T-helper 22 cell (primary cell): Measurements from ENCODE around the gene PRELID1.
"Not testable (repeated sequence)": the region's sequence is repeated elsewhere in the genome, so short reads cannot be mapped to it uniquely, and the experiment has no call there.

ENCODE experiments used
- DNase-seq: peaks from one replicate; pipeline ENCODE4 v3.0.0-alpha.2; 2020; ENCODE audit warnings: low read depth

PRELID1 gene, protein sequence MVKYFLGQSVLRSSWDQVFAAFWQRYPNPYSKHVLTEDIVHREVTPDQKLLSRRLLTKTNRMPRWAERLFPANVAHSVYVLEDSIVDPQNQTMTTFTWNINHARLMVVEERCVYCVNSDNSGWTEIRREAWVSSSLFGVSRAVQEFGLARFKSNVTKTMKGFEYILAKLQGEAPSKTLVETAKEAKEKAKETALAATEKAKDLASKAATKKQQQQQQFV

DNA sequence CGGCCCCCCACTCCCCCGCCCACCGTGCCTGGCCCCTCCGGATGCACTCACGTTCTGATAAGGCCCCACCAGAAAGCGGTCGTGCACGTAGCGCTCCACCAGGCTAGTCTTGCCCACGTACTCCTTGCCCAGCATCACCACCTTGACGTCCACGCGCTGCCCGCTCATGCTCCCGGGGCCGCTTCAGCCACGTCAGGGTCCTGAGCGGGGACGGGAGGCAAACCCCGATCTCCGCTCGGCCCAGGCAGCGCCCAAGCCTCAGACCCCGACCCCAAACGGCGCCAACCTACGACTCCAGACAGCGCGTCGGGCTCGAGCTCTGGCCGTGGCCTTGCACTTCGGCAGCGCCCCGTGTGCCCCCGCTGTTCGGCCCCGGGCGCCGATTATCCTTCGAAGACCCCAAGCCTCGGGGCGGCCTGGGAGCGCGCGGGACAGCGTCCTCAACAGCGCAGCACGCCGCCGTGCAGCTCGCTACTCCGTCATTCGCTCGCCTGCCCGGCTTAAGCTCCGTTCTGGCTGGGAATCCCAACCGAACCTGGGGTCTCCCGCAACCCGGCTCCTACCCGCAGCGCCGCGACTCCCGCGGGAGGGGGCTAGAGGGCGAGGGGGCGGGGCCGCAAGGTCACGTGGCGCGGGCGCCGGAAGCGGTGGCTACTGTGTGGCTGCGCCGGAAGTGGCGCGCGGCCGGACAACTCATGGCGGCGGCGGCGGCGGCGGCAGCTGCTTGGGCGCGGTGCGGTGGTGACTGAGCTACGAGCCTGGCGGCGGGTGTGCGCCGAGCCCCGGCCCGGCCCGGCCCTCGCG lies at the start of gene PRELID1, which contains the start of gene RAB24:
Gene PRELID1, plus strand, starts transcription at position 679 of the 804 bp plus-strand sequence. CDS start 187 bp downstream, outside the sequence.
Gene RAB24, minus strand, starts transcription at position 599 of the 804 bp plus-strand sequence. Its CDS starts 431 bp downstream, at position 168.
- peak; percentile 82 for DNase-seq

DNA sequence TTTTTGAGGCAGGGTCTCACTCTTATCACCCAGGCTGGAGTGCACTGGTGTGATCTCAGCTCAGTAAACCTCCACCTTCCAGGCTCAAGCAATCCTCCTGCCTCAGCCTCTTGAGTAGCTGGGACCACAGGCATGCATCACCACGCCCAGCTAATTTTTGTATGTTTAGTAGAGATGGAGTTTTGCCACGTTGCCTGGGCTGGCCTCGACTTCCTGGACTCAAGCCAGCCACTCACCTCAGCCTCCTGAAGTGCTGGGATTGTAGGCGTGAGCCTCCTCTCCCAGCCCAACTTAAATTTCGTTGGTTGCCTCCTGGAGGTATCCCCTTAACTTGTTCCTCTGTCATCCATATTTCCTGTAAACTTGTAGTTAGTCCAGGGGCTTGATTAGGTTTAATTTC lies 47.3 kb upstream of the PRELID1 start:
- DNase-seq: no peak

DNA sequence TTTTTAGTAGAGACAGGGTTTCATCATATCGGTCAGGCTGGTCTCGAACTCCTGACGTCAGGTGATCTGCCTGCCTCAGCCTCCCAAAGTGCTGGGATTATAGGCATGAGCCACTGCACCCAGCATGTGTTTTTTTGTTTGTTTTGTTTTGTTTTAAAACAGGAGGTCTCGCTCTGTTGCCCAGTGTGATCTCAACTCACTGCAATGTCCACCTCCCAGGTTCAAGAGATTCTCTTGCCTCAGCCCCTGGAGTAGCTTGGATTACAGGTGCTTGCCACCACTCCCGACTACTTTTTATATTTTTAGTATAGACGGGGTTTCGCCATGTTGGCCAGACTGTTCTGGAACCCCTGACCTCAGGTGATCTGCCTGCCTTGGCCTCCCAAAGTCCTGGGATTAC lies 44.9 kb upstream of the PRELID1 start:
- not testable (repeated sequence) for DNase-seq

DNA sequence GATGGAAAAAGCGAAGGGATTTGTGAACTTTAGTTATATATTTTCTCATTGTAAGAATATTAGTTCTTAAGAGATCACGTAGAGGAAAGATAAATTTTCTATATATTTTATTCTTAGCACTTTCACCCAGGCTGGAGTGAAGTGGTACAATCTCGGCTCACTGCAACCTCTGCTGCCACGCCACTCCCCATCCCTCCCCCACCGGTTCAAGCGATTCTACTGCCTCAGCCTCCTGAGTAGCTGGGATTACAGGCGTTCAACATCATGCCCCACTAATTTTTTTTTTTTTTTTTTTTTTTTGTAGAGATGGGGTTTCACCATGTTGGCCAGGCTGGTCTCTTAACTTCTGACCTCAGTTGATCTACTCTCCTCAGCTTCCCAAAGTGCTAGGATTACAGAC lies 42.6 kb upstream of the PRELID1 start:
- no peak for DNase-seq

DNA sequence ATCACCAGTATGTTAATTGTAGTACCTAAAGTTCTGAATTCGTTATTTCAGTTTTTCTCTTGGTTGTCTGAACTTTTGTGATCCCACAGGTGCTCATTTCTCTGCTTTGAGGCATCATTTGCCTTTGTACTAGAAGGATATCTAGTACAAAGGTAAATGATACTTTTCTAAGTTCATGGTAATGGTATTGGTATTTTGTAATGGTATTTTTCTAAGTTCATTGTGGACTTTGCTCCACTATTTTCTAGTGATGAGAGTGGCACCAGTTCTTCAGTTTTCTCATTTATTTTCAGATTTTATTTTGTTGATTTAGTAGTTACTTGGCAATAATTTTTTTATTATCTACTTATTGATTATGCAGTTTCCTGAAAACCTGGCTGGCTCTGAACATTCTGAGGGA lies 42.1 kb upstream of the PRELID1 start:
- DNase-seq: no peak

DNA sequence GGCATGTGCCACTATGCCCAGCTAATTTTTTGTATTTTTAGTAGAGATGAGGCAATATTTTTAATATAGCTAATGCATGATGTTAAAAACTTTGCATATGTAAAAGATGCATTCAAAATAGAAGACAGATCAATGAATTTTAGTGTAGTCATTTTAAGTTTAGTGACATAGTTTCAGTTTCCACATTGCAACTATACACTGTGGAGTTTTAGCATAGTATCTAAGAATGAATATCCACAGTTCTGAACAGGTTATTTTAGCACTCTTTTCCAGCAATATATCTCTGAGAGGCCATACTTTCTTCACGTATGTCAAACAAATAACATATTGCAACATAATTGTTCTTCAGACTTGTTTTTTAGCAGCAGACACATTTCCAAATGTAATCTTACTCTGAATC lies 39.4 kb upstream of the PRELID1 start:
- no peak for DNase-seq

DNA sequence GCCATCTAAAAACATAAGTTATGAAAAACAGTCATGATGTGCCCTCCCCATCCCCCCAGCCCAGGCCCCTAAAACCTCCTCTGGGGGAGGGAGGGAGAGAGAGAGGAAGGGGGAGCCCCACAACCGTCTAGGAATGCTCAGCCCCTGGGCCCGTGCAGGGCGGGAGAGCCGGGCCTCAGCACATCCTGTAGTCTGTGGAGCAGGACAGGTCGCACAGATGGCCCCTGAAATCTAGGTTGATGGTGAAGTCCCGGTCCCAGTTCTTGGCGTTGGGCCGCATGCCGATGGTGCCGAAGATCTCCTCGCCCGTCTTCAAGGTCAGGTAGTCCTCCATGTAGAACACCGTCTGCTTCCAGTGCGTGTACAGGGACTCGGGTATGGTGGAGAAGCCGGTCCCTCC lies 38.2 kb upstream of the PRELID1 start:
- DNase-seq: no peak

DNA sequence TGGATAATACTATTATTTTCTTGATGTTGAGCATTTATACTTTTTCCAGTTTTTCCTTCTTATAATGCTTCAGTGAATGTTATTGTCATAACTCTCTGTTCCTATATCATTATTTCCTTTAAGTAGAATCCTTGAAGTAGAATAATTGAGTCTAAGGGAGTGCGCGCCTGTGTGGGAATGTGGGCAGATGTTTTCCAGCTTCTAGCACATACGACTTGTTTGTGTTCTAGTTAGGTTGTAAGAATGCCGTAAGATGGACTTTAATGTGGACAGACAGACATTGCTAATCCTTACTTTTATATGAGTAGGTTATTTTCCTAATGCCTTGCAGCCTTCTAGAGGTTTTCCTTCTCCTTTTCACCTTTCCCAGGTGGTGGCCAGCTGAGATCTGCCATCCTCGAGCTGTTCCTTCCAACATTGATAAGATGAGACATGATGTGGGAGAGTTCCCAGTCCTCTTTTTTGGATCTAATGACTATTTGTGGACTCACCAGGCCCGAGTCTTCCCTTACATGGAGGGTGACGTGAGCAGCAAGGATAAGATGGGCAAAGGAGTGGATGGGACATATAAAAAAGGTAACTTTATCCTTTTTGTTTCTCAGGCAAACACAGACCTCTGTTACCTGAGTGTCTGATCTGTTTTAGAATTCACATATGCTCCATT lies 34.2 kb upstream of the PRELID1 start:
- DNase-seq: no peak

DNA sequence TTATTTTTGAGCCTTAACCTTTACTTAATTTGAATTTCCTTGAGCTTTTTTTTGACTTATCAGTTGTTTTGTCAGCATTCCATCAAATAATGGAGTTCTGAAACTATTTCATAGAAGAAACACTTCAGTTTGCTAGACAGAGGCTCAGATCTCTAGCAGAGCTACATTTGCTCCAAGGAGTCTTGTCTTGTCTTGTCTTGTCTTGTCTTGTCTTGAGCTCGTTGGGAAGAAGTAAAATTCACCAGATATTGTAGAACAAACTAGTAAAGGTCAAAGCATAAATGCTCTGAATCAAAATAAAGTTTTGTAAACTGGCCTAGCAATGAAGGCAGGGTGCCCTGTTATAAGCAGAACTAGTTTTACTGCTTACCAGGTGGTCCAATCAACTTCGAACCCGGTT lies 33.6 kb upstream of the PRELID1 start:
- no peak for DNase-seq

DNA sequence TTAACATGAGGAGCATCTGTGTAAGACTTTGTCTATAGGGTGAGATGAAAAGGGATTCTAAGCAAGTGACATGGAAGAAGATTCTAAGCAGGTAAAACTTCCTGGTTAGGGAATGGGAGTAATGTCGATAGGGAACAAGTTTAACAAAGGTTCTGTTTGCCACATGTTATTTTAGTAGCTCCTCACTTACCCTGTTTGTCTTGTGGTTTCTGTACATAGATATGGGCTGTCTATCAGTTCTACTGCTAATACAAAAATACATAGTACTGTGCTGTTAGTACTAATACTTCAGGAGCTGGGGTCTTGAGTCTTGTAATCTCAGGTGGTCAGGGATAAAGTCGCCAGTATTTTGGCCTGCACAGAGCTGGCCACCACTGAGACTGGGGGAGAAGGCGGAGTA lies 32.9 kb upstream of the PRELID1 start:
- DNase-seq: no peak

DNA sequence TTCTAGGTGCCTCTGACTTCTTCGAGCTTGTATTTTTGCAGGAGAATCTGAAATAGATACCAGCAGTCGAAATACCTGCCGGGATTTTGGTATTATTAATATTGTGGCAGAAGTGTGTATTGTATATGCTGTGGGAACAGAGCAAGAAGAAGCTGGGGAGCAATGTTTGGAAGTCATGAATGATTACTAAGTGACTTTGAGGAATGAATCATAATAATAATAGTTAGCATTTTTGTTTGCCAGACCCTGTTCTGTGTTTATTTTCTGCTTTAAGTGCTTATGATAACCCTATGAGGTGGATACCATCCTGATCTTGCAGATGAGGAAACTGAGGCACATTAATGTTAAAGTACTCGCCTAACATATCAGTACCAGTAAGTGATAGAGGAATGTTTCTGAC lies 32.5 kb upstream of the PRELID1 start:
- DNase-seq: no peak

DNA sequence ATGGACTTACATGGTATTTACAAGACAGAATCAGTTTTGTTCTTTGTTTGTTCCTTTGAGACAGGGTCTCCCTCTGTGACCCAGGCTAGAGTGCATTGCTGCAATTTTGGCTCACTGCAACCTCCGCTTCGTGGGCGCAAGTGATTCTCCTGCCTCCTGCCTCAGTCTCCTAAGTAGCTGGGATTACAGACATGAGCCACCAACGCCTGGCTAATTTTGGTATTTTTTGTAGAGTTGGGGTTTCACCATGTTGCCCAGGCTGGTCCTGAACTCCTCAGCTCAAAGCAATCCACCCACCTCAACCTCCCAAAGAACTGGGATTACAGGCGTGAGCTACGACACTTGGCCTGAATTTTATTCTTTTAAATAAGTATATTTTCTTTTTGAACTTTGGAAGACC lies 27.7 kb upstream of the PRELID1 start:
- DNase-seq: no peak

DNA sequence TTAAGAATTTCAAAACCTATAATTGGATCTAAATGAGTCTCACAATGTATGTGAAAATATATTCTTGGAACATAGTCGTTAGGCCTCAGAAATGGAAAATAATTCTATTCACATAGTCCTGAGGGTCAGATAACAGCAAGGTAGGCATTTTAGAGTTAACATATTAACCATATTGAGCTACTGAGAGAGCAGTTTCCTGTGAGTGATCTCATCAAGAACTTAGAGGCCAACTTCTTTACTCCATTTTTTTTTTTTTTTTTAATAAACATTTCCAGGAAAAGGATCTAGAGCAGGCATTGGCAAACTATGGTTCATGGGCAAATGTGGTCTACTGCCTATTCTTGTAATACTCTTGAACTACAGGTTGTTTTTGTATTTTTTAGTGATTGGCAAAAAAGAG lies 26.7 kb upstream of the PRELID1 start:
- no peak for DNase-seq

DNA sequence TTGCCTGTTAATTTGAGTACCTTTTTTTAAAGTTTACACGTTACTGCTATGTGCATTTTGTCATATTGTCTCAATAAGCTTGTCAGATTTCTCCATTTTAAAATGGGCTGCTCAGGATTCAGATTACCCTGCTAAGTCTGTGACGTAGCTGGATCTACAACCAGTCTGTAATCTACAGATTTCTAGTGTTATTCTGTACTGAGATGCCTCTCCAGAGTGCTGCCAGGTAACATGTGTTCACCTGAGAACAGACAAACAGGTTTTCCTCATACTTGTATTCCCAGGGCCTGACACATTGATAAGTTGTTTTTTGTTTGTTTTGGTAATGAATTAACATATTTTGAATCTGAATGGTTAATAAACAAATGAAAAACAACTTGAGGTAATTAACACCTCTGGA lies 15.4 kb upstream of the PRELID1 start:
- DNase-seq: no peak

DNA sequence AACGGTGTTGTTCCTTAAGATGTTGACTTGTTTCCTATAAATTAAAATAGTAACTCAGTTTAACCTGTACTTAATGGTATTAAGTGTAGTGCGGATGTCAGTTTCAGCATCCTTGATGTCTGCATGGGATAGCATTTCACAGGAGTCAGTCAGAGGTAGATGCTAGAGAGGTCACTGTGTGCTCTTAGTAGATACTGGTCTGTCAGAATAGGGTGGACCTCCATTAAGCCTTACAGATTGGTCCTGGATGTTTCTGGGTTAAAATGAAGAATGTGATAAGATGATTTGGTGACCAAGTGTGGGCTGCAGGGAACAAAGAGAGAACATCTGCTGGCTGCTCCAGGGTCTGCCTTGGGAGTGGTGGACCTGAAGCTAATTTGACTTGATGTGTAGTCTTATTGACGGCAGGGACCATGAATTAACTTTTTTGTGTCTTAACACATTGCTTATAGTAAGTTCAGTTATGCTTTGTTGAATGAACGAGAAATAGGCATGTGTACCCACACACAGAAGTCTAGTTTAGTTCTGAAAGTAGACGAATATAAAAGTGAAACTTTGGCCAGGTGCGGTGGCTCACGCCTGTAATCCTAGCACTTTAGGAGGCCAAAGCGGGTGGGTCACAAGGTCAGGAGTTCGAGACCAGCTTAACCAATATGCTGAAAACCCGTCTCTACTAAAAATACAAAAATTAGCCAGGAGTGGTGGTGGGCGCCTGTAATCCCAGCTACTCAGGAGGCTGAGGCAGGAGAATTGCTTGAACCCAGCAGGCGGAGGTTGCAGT lies 12.6 kb upstream of the PRELID1 start:
- no peak for DNase-seq

DNA sequence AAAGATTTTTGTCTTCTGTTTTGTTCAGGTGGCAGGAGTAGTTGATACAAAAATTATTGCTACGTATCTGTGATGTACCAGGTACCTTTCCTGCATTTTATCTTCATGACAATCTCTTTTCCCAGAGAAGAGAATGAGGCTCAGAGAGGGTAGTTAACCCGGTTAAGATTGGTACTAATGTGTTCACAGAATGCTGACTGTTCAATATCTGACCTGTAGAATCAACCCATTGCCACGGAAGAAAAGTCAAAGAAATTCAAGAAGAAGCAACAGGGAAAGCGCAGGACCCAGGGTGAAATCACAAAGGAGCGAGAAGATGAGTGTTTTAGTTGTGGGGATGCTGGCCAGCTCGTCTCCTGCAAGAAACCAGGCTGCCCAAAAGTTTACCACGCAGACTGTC lies 11.9 kb upstream of the PRELID1 start:
- DNase-seq: no peak

DNA sequence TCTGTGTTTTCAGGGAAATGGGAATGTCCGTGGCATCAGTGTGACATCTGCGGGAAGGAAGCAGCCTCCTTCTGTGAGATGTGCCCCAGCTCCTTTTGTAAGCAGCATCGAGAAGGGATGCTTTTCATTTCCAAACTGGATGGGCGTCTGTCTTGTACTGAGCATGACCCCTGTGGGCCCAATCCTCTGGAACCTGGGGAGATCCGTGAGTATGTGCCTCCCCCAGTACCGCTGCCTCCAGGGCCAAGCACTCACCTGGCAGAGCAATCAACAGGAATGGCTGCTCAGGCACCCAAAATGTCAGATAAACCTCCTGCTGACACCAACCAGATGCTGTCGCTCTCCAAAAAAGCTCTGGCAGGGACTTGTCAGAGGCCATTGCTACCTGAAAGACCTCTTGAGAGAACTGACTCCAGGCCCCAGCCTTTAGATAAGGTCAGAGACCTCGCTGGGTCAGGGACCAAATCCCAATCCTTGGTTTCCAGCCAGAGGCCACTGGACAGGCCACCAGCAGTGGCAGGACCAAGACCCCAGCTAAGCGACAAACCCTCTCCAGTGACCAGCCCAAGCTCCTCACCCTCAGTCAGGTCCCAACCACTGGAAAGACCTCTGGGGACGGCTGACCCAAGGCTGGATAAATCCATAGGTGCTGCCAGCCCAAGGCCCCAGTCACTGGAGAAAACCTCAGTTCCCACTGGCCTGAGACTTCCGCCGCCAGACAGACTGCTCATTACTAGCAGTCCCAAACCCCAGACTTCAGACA lies 9.6 kb upstream of the PRELID1 start:
- no peak for DNase-seq

DNA sequence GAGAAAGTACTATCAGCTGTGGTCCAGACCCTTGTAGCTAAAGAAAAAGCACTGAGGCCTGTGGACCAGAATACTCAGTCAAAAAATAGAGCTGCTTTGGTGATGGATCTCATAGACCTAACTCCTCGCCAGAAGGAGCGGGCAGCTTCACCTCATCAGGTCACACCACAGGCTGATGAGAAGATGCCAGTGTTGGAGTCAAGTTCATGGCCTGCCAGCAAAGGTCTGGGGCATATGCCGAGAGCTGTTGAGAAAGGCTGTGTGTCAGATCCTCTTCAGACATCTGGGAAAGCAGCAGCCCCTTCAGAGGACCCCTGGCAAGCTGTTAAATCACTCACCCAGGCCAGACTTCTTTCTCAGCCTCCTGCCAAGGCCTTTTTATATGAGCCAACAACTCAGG lies 9.0 kb upstream of the PRELID1 start:
- no peak for DNase-seq

DNA sequence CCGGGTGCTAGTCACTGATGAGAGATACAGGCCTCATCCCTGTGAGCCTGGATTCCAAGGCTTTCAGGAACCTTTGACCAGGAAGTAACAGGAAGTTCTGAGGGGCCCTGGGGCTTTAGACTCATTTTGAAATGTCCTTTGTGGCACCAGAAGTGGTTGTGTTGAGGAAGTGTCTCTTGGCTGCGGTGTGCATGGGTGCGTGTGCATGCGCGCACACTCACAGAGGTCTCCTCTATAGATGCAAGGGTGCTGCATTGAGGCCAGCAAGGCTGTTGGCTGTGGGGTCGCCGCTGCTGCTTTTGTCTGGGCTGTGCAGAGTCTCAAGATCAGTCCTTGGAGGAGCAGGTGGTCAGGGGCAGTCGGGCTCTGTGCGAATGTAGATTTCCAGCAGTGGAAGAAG lies 7.7 kb upstream of the PRELID1 start:
- DNase-seq: no peak

DNA sequence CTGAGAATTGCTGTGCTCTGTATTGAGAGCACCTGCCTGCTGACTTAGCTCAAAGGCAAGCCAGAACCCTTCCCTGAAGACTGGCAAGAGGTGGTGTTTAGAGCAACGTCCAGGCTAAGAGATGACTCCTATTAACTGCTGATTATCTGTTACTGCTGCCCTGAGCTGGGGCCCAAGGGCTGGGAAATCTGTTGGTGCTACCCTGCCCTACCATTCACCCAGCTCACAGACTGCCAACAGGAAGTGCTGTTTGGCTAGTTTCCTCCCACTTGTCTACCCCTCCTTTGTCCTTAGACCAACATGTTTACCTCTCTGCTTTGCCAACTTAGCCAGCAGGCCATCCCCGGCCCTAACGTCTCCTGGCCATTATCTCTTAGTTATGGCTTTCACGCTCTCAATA lies 7.0 kb upstream of the PRELID1 start:
- DNase-seq: no peak

DNA sequence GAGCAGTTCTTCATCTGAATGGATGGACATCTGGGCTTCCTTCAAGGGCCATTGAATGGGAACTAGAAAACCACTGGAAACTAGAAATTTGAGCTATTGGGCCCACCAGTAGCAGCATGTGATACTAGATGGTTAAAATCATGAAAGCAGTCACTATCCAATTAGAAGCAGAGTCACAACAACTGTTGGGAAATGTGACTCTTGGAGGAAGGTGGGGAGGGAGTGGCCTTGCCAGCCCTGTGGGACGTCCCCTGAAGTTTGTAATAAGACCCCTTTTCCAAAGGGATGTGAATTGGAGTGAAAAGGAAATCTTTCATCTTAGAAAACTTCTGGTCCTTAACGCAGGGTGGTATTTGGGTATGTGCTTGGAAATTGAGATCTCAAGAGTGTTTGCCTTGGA lies 5.7 kb upstream of the PRELID1 start:
- no peak for DNase-seq

DNA sequence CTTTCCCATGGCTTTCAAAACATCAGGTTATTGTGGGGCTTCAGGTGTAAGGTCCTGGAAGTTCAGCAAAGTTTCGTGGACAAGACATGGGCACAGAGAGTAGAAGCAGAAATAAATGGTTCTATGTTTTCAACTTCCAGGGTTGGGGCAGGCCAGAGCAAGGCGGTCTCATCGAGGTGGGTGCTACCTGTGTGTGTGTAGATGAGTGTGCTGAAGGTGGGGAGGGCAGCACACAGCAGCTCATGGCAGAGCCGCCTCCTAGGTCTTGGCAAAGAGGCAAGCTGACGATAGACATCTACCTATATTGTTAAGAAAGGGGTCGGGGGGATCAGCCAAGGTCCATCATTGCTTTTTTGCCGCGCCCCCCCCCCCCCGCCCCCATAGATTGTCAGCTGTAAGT lies 3.9 kb upstream of the PRELID1 start:
- DNase-seq: no peak
